ENCODE data around the gene SLC2A9.

- TF ChIP-seq JUN (IDR thresholded peaks at IDR 0.05; ENCODE audit: borderline replicate concordance, insufficient read depth, insufficient read length, low read depth) (no peak), CTCF (IDR thresholded peaks at IDR 0.05; ENCODE audit: extremely low read depth in 1 of 2, insufficient read depth in 1 of 2, low read depth in 1 of 2, low read length in 2 of 2) (no peak), POLR2AphosphoS5 (IDR thresholded peaks at IDR 0.05; ENCODE audit: insufficient read depth, low read depth, low read length) (no peak), POLR2A (IDR thresholded peaks at IDR 0.05; ENCODE audit: low read depth, low read length) (no peak), MAX (IDR thresholded peaks at IDR 0.05; ENCODE audit: insufficient read depth, insufficient read length) (no peak), EZH2 (IDR thresholded peaks at IDR 0.05; ENCODE audit: borderline replicate concordance, low read depth, low read length, severe bottlenecking) (no peak), FOS (IDR thresholded peaks at IDR 0.05; ENCODE audit: borderline replicate concordance, insufficient read depth, low read length) (no peak), MYC (IDR thresholded peaks at IDR 0.05; ENCODE audit: low read depth, low read length) (no peak)
Observed at GRCh38 chr4:10055871-10056270, 34.6 kb upstream of the SLC2A9 start.
